Loucy (cell line): ENCODE data around the gene GBX2.

Experiments
- EZH2phosphoT487 ChIP-seq: fragments of 200-600 bp; IDR thresholded peaks from 2 replicates; pipeline ENCODE4 v1.6.1; 2018; ENCODE audit warnings: antibody characterized with exemption, mild to moderate bottlenecking, moderate library complexity, borderline replicate concordance
- TF ChIP-seq, protein P1 (sequence below): fragments of 200-600 bp; sonication (generic); conservative IDR thresholded peaks from 2 replicates; pipeline ENCODE4 v1.5.1; 2014; ENCODE audit warnings: mild to moderate bottlenecking, antibody characterized with exemption, low read length

DNA sequence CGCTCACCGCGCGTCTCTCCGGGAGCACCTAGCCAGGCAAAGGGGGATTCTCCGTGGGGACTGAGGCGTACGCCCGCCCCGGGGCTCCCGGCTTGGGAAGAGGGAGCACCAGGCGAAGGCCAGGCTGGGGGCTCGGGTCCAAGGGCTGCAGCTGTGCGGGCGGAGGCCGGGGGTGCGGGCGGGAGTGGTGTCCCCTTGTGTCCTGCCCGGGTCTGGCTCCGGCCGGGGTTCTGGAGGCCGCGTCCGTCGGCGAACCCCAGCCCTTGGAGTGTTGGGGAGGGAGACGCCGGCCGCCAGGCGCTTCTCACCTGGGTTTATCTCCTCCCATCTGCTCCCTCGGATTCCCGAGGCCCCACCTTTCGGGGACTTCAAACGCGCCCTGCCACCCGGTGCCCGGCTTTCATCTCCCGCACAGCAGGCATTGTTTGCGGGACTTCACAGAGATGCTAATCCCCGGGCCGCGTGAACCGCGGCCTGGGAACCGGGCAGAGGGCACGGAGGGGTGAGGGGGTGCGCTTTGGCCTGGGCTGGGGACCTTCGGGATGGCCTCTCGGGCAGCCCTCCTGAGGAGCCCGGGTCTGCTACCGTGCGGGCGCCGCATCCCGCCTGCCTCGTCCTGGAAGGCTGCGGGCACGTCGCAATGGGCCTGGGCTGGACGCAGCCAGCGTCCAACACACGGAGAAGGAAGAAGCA lies 5.0 kb upstream of the GBX2 start:
- TF ChIP-seq, protein P1, sequence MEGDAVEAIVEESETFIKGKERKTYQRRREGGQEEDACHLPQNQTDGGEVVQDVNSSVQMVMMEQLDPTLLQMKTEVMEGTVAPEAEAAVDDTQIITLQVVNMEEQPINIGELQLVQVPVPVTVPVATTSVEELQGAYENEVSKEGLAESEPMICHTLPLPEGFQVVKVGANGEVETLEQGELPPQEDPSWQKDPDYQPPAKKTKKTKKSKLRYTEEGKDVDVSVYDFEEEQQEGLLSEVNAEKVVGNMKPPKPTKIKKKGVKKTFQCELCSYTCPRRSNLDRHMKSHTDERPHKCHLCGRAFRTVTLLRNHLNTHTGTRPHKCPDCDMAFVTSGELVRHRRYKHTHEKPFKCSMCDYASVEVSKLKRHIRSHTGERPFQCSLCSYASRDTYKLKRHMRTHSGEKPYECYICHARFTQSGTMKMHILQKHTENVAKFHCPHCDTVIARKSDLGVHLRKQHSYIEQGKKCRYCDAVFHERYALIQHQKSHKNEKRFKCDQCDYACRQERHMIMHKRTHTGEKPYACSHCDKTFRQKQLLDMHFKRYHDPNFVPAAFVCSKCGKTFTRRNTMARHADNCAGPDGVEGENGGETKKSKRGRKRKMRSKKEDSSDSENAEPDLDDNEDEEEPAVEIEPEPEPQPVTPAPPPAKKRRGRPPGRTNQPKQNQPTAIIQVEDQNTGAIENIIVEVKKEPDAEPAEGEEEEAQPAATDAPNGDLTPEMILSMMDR = no peak
- TF ChIP-seq EZH2phosphoT487 = no peak
